Tibial nerve (tissue), 4 donors: ENCODE results near the gene ANGPTL1. TPM values are rescaled to one million over a fixed set of nuclear protein-coding genes. Genes with fewer than 3 reads are reported as not detected.
A peak's percentile ranks its signal among the peaks of the same experiment; 100 is the strongest.

ENCODE experiments used
- DNase-seq, 2 donors: peaks; one replicate each; pipeline ENCODE4 v3.0.0-alpha.2; 2019; ENCODE audit warnings: low spot score in 2 of 2
- H3K27ac ChIP-seq, 4 donors: fragments of 200-600 bp; sonication (generic) in 3 of 4; one replicate each; pipeline ENCODE4 v1.5.1; 2017 to 2019; ENCODE audit warnings: mild to moderate bottlenecking in 1 of 4
- H3K27me3 ChIP-seq, 2 donors: fragments of 200-600 bp; sonication (generic) in 1 of 2; one replicate each; pipeline versions ENCODE4 v1.5.1 to v1.6.0; 2017 to 2019
- H3K36me3 ChIP-seq, 3 donors: fragments of 200-600 bp; sonication (generic); one replicate each; pipeline ENCODE4 v1.5.1; 2018 to 2019
- H3K4me1 ChIP-seq, 4 donors: fragments of 200-600 bp; sonication (generic) in 3 of 4; one replicate each; pipeline ENCODE4 v1.5.1; 2017 to 2019
- H3K4me3 ChIP-seq, 4 donors: fragments of 200-600 bp; sonication (generic) in 3 of 4; one replicate each; pipeline ENCODE4 v1.5.1; 2017 to 2019; ENCODE audit warnings: mild to moderate bottlenecking in 1 of 4, moderate library complexity in 1 of 4
- H3K9me3 ChIP-seq, 4 donors: fragments of 200-600 bp; sonication (generic) in 3 of 4; one replicate each; pipeline ENCODE4 v1.5.1; 2017 to 2019
- EP300 ChIP-seq, 2 donors: sonication (generic); formaldehyde crosslinking; IDR thresholded peaks; one replicate each; pipeline ENCODE4 v1.6.1; 2017; ENCODE audit warnings: antibody characterized with exemption in 2 of 2, mild to moderate bottlenecking in 1 of 2
- POLR2A ChIP-seq, 2 donors: fragments of 450-650 bp; IDR thresholded peaks; one replicate each; pipeline ENCODE4 v1.6.1; 2017; ENCODE audit warnings: antibody characterized with exemption in 2 of 2, mild to moderate bottlenecking in 2 of 2, moderate library complexity in 2 of 2
- WGBS, 2 donors: methylation state at CpG; one replicate each; pipeline ENCODE4 v1.1.5; 2018; 5-methylcytosine and 5-hydroxymethylcytosine counted together
- total RNA-seq, 4 donors: library from RNA; depleted of rRNA; stranded (reverse); fragments of >200 nt; gene quantifications; one replicate each; pipeline ENCODE4 v1.1.0, GENCODE V29; 2016
- TF ChIP-seq, protein P1 (sequence below), 5 experiments: fragments of 200-600 bp in 3 of 5; fragments of 450-650 bp in 2 of 5; sonication (generic) in 3 of 5; IDR thresholded peaks; one replicate each; pipeline ENCODE4 v1.5.1; 2016 to 2019; ENCODE audit warnings: antibody characterized with exemption in 5 of 5, mild to moderate bottlenecking in 3 of 5, moderate library complexity in 2 of 5

Gene ANGPTL1, protein sequence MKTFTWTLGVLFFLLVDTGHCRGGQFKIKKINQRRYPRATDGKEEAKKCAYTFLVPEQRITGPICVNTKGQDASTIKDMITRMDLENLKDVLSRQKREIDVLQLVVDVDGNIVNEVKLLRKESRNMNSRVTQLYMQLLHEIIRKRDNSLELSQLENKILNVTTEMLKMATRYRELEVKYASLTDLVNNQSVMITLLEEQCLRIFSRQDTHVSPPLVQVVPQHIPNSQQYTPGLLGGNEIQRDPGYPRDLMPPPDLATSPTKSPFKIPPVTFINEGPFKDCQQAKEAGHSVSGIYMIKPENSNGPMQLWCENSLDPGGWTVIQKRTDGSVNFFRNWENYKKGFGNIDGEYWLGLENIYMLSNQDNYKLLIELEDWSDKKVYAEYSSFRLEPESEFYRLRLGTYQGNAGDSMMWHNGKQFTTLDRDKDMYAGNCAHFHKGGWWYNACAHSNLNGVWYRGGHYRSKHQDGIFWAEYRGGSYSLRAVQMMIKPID
- total RNA-seq: 10 to 100 TPM; 25.2 to 40.8 (median 30.5) TPM

DNA sequence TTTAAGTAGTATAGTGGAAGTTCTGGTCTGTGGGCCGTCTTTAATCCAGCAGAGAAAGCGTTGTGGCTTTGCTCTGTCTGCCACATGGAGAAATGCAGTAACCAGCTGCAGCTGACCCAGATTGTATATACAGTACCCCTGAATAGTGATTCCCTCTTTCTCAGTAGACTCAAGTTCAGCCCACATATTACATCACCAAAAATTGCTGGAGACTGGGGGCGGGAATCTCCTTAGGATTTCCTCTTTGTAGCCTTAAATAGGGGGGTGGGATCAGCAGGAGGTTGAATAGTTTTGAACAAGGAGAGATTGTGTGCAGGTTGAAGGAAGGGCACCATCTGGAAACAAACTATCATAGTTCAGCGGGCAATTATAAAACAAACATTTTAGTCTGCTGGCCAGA lies at the start of gene ANGPTL1:
ANGPTL1 (minus strand) TSS at position 134 of the 400 bp plus-strand sequence. CDS start 5,301 bp downstream, outside the sequence.
- TF ChIP-seq POLR2A (IDR thresholded peaks at IDR 0.05) (no peak), EP300 (IDR thresholded peaks at IDR 0.05) (peak in 1 of 2 donors; percentile 6)
- no peaks in the 10 kb centered on the region for H3K27me3 ChIP-seq
- H3K27ac ChIP-seq: peak within 1 kb of the TSS in 3 of 4 donors; percentile 45 to 81 (median 70)
- H3K4me3 ChIP-seq: peak within 1 kb of the TSS in 3 of 4 donors; percentile 17 to 43 (median 29)
- no peaks in the 10 kb centered on the region for H3K9me3 ChIP-seq
- peaks cover 0 to 47% (median 7%) of the 10 kb centered on the region in 4 donors for H3K4me1 ChIP-seq
- no peak for DNase-seq
- WGBS, 2 donors: 19 to 23% methylated on average over 4 of the region's 4 CpGs
- no peaks in the 10 kb centered on the region for H3K36me3 ChIP-seq

DNA sequence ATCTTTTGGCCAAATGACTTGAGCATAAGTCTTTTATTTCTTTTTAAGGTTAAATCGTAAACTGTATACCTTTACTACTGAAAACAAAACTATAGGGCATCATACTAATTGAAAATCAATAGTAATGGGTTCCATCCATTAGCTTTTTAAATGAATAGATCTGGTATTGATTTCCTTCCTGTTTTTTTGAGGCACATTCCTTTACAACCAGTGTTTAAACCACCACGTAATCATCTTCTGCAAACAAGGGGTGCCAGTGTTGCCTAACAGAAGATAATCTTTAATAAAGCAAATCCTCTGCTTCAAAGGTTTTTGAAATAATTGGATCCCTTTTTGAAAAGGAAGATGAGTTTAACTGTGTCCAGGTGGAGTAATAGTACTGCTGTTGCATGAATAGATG lies 48.7 kb upstream of the ANGPTL1 start:
- Histone ChIP-seq H3K4me3 (no peak overlapping the region), H3K36me3 (peaks cover 0 to 6% (median 5%) of the 10 kb centered on the region in 3 donors), H3K27me3 (no peaks in the 10 kb centered on the region), H3K9me3 (peaks cover 0 to 6% (median 0%) of the 10 kb centered on the region in 4 donors), H3K27ac (no peak overlapping the region), H3K4me1 (peaks cover 0 to 13% (median 0%) of the 10 kb centered on the region in 4 donors)
- WGBS, 2 donors: 87 to 89% methylated on average over 2 of the region's 2 CpGs
- DNase-seq: no peak
- TF ChIP-seq EP300 (IDR thresholded peaks at IDR 0.05) (no peak), POLR2A (IDR thresholded peaks at IDR 0.05) (no peak)
- TF ChIP-seq, protein P1, sequence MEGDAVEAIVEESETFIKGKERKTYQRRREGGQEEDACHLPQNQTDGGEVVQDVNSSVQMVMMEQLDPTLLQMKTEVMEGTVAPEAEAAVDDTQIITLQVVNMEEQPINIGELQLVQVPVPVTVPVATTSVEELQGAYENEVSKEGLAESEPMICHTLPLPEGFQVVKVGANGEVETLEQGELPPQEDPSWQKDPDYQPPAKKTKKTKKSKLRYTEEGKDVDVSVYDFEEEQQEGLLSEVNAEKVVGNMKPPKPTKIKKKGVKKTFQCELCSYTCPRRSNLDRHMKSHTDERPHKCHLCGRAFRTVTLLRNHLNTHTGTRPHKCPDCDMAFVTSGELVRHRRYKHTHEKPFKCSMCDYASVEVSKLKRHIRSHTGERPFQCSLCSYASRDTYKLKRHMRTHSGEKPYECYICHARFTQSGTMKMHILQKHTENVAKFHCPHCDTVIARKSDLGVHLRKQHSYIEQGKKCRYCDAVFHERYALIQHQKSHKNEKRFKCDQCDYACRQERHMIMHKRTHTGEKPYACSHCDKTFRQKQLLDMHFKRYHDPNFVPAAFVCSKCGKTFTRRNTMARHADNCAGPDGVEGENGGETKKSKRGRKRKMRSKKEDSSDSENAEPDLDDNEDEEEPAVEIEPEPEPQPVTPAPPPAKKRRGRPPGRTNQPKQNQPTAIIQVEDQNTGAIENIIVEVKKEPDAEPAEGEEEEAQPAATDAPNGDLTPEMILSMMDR (IDR thresholded peaks at IDR 0.05): no peak

DNA sequence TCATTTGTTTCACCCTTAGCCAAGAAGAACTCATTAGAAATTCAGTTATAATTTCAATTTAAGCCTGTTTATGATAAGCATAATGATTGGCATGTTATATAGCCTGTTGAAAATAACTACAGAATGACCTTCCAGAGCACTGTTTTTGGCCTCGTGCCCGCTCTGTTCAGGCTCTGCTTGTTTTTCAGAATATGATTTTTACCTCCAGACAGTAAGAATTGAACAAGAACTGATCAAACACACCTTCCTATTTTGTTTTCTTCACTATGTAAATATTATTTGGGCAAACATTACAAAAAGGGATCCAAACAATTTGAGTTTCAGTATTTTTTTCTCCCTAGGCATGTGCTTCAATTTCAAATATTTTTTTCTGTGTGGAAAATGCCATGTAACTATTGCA lies 48.1 kb upstream of the ANGPTL1 start:
- no peak overlapping the region for H3K27ac ChIP-seq
- 54 to 62% methylated on average over 2 of the region's 2 CpGs for WGBS, 2 donors
- H3K27me3 ChIP-seq: no peaks in the 10 kb centered on the region
- no peaks in the 10 kb centered on the region for H3K9me3 ChIP-seq
- TF ChIP-seq, protein P1 (IDR thresholded peaks at IDR 0.05): no peak
- TF ChIP-seq EP300 (IDR thresholded peaks at IDR 0.05) (no peak), POLR2A (IDR thresholded peaks at IDR 0.05) (no peak)
- no peak overlapping the region for H3K4me3 ChIP-seq
- peaks cover 0 to 6% (median 5%) of the 10 kb centered on the region in 3 donors for H3K36me3 ChIP-seq
- H3K4me1 ChIP-seq: peaks cover 0 to 13% (median 0%) of the 10 kb centered on the region in 4 donors
- no peak for DNase-seq

DNA sequence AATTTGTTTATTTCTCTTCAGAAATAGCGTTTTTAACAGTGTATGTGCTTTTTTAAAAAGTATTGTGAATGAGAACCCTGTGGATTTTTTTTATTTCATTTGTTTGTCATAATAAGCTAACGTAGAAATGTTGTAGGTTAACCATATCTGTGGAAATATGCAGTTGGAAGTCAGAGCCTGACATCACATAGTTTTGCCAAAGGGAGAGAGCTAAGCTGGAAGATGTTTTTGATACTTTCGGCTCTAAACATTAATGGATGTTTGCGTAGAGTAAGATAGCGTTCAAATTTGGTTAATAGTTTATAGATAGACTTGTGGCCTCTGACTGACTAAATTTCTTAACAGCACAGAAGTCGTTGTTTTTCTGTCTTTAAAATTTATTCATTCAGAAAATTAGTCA lies 47.4 kb upstream of the ANGPTL1 start:
- TF ChIP-seq, protein P1 (IDR thresholded peaks at IDR 0.05): no peak
- TF ChIP-seq EP300 (IDR thresholded peaks at IDR 0.05): no peak
- no peak for TF ChIP-seq POLR2A (IDR thresholded peaks at IDR 0.05)
- no peaks in the 10 kb centered on the region for H3K27me3 ChIP-seq
- no peaks in the 10 kb centered on the region for H3K9me3 ChIP-seq
- no peak for DNase-seq
- H3K36me3 ChIP-seq: peaks cover 0 to 6% (median 5%) of the 10 kb centered on the region in 3 donors
- WGBS, 2 donors: 76 to 82% methylated on average over 6 of the region's 6 CpGs
- H3K4me1 ChIP-seq: peaks cover 0 to 13% (median 0%) of the 10 kb centered on the region in 4 donors
- H3K4me3 ChIP-seq: no peak overlapping the region
- no peak overlapping the region for H3K27ac ChIP-seq

DNA sequence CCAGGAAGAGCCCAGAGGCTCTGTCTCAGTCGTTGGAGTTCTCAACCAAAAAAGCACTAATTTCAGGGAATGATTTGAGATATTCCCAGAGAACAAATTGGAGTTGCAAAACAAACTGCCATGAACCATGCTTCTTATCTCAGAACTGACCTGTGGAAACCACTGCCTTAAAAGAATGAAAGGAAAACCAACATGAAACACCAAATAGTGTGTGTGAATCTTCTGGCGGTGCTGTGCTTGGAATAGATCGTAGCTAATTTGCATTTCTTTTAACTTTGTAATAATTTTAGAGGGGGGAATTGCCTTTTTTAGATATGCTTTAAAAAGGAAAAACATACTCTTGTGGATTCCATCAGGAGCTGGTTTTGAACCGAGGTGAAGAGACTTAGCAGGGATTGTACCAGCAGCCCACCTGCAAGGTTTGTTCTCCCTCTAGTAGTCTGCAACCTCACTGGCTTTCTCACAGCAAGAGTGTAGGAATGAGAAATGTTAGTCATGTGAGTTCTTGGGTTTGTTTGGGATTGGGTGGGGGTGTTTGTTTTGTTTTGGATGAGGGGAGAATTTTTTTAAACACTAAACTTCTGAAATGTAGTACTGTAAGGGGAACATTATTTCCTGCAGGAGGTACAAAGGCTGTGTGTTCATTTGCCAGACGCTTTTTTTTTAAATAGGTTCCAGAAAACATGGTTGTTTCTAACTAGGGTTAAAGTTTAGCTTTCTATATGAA lies 45.7 kb upstream of the ANGPTL1 start:
- WGBS, 2 donors: 65 to 66% methylated on average over 5 of the region's 5 CpGs
- no peak overlapping the region for H3K27ac ChIP-seq
- no peaks in the 10 kb centered on the region for H3K27me3 ChIP-seq
- peaks cover 0 to 6% (median 0%) of the 10 kb centered on the region in 3 donors for H3K36me3 ChIP-seq
- no peak for DNase-seq
- H3K4me1 ChIP-seq: peaks cover 0 to 13% (median 0%) of the 10 kb centered on the region in 4 donors
- H3K9me3 ChIP-seq: no peaks in the 10 kb centered on the region
- H3K4me3 ChIP-seq: no peak overlapping the region
- TF ChIP-seq, protein P1 (IDR thresholded peaks at IDR 0.05): no peak
- TF ChIP-seq EP300 (IDR thresholded peaks at IDR 0.05) (no peak), POLR2A (IDR thresholded peaks at IDR 0.05) (no peak)
